Measurements from ENCODE around the gene STEAP2.

- TF ChIP-seq CTCF (IDR thresholded peaks at IDR 0.05) = no peak
- TF ChIP-seq JUN (CRISPR knock-in tag; IDR thresholded peaks at IDR 0.05) = no peak
- no peak for TF ChIP-seq PRRX2 (CRISPR knock-in tag; IDR thresholded peaks at IDR 0.05)
- no peak for TF ChIP-seq FOXJ3 (CRISPR knock-in tag; IDR thresholded peaks at IDR 0.05; ENCODE audit: borderline replicate concordance)
- TF ChIP-seq MAX (CRISPR knock-in tag; IDR thresholded peaks at IDR 0.05) = no peak
- TF ChIP-seq NR1H2 (CRISPR knock-in tag; IDR thresholded peaks at IDR 0.05) = no peak
- TF ChIP-seq IRF2 (CRISPR knock-in tag; IDR thresholded peaks at IDR 0.05; ENCODE audit: borderline replicate concordance, low read depth) = no peak
- no peak for TF ChIP-seq ESRRA (CRISPR knock-in tag; IDR thresholded peaks at IDR 0.05; ENCODE audit: borderline replicate concordance)
- TF ChIP-seq ZNF425 (CRISPR knock-in tag; conservative IDR thresholded peaks at IDR 0.05) = no peak
- no peak for TF ChIP-seq MLX (CRISPR knock-in tag; IDR thresholded peaks at IDR 0.05)
Measured at GRCh38 chr7:90246171-90246570, 34.6 kb downstream of the STEAP2 start.
